ENCODE data around the gene MAN1A1.
A peak's percentile ranks its signal among the peaks of the same experiment; 100 is the strongest.

Gene MAN1A1

DNA sequence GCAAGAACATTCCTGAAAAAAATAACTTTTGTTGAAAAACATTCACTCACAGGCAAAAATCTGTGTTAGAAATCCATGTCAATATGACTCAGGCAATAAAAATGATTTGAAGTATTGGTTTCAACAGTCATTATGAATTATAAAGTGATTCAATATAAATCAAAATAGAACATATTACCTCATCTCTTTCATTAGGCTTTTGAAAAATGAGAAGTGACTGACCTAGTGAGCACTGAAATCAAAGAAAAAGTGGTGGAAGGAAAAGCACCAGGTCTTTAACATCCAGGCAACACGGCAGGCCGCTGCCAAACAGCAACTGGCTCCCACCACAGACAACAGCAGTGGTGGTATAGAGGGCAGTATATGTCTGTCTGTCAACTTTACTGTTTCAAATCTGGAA, 68.9 kb downstream of the MAN1A1 start:
- DNase-seq (ENCODE audit: extremely low spot score, insufficient read length, low read depth) (no peak), FAIRE-seq (no peak)

GRCh38 chr6:119280080-119280479, 69.5 kb downstream of the MAN1A1 start:
- DNase-seq (ENCODE audit: extremely low spot score, insufficient read length, low read depth): no peak
- FAIRE-seq: no peak

DNA sequence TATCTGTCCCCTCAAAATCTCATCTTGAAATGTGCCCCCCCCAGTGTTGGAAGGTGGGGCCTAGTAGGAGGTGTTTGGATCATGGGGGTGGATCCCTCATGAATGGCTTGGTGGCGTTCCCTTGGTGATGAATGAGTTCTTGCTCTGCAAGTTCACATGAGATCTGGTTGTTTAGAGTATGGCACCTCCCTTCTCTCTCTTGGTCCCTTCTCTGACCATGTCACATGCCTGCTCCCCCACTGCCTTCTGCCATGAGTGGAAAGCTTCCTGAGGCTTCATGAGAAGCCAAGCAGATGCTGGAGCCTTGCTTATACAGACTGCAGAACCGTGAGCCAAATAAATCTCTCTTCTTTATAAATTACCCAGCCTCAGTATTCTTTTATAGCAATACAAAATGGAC, 70.9 kb downstream of the MAN1A1 start:
- FAIRE-seq: no peak
- DNase-seq (ENCODE audit: extremely low spot score, insufficient read length, low read depth): no peak

GRCh38 chr6:119277052-119277451, 72.5 kb downstream of the MAN1A1 start:
- FAIRE-seq (no peak), DNase-seq (ENCODE audit: extremely low spot score, insufficient read length, low read depth) (no peak)

- DNase-seq (ENCODE audit: extremely low spot score, insufficient read length, low read depth) (no peak), FAIRE-seq (peak; percentile 44)
Measured at GRCh38 chr6:119276211-119276610, 73.3 kb downstream of the MAN1A1 start.

- FAIRE-seq (no peak), DNase-seq (ENCODE audit: extremely low spot score, insufficient read length, low read depth) (no peak)
Measured at GRCh38 chr6:119274197-119274595, 75.4 kb downstream of the MAN1A1 start.

DNA sequence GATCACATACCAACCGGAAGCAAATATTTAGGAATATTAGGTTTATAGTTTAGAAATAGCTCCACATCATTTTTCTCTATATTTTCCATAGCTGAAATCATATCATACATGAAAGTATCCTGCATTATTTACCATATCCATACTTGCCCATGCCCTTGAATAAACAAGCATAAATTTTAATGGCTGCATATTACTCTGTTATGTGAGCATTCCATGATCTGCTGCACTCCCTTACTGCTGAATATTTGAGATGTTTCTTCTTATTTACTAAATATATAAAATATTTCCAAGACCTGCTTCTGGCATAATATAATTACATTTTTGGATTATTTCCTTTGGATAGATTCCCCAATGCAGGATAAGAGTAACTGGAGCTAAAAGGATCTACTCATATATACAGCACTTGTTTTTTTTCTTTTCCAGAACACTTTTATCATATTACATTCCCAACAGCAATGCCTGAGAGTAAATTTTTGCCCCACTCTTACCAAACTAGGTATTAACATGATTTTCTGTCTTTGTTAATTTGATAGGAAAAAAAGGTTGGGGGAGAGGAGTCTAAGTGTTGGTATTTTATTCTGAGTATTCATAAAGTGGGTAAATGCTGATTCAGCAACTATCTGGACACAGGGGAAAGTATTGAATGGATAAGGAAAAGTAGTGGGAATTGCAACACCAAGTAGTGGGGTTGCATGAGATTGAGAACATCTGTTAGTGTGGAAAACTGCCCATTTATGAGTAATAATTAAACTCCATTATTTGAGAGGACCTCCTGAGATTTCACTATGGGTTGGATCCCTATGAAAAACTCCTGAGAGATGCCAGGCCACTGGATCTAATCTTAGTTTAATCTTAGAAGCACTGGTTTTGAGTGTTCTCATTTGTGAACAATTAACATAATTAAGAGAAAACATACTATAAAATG, 76.0 kb downstream of the MAN1A1 start:
- FAIRE-seq (no peak), DNase-seq (ENCODE audit: extremely low spot score, insufficient read length, low read depth) (no peak)

GRCh38 chr6:119270545-119270944, 79.0 kb downstream of the MAN1A1 start:
- DNase-seq (ENCODE audit: extremely low spot score, insufficient read length, low read depth): no peak
- no peak for FAIRE-seq

- FAIRE-seq (no peak), DNase-seq (ENCODE audit: extremely low spot score, insufficient read length, low read depth) (no peak)
Measured at GRCh38 chr6:119269266-119270103, 80.1 kb downstream of the MAN1A1 start.

DNA sequence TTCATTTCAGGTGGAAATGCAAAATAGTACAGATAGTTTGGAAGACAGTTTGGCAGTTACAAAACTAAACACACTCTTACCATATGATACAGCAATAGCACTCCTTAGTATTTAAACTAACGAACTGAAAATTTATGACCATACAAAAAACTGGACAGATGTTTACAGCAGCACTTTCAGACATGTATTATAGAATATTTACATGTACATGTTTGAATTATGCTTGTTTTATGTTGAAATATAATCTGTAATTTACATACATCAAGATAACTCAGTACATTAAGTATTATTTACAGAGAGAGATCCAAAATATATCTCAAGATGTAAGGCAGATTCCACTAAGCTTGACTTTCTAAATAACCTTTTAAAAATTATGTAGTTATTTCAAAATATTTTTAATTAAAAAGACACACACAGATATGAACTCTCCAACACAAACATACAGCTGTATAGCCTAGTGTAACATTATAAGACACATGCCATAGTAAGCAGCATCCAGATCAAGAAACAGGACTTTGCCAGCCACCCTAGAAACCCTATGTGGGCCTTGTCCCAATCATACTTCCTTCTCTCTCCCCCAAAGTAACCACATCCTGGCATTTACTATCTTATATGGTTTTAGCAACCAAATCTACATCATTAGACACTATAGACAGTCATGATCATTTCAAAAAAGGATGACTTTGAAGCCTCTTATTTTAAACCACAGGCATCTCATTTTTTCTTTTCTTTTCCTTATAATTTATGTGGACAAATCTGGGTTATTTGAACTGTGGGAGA, 82.2 kb downstream of the MAN1A1 start:
- DNase-seq (ENCODE audit: extremely low spot score, insufficient read length, low read depth): no peak
- FAIRE-seq: no peak

- DNase-seq (ENCODE audit: extremely low spot score, insufficient read length, low read depth): no peak
- FAIRE-seq: no peak
Measured at GRCh38 chr6:119264854-119265397, 84.6 kb downstream of the MAN1A1 start.

DNA sequence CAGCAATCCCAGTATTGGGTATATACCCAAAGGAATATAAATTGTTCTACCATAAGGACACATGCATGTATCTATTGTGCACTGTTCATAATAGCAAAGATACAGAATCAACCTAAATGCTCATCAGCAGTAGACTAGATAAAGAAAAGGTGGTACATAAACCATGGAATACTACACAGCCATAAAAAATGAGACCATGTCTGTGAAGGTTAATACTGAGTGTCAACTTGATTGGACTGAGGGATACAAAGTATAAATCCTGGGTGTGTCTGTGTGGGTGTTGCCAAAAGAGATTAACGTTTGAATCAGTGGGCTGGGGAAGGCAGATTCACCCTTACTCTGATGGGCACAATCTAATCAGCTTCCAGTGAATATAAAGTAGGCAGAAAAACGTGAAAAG, 86.9 kb downstream of the MAN1A1 start:
- DNase-seq (ENCODE audit: extremely low spot score, insufficient read length, low read depth) (no peak), FAIRE-seq (no peak)

GRCh38 chr6:119261944-119262284, 87.6 kb downstream of the MAN1A1 start:
- DNase-seq (ENCODE audit: extremely low spot score, insufficient read length, low read depth) (no peak), FAIRE-seq (no peak)

GRCh38 chr6:119259027-119259426, 90.5 kb downstream of the MAN1A1 start:
- FAIRE-seq (no peak), DNase-seq (ENCODE audit: extremely low spot score, insufficient read length, low read depth) (no peak)

- no peak for FAIRE-seq
- no peak for DNase-seq (ENCODE audit: extremely low spot score, insufficient read length, low read depth)
Measured at GRCh38 chr6:119257726-119258125, 91.8 kb downstream of the MAN1A1 start.

GRCh38 chr6:119256978-119257462, 92.5 kb downstream of the MAN1A1 start:
- no peak for FAIRE-seq
- no peak for DNase-seq (ENCODE audit: extremely low spot score, insufficient read length, low read depth)

DNA sequence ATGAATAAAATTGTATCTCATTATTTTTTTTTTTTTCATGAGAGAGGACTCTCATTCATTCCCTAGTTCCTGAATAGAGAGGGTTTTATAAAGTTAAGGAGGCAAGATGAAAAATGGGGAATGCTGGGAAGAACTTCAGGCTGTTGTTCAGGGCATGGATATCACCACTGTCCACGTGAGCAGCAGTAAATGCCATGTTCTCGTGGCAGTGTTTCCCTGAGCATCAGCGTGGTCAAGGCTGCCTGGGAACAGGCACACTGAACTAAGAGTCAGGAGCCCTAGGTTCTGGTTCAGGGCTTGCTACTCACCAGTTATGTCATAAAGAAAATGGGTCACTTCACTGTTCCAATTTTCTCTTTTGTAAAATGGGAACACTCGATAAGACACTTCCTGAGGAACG, 93.2 kb downstream of the MAN1A1 start:
- no peak for FAIRE-seq
- DNase-seq (ENCODE audit: extremely low spot score, insufficient read length, low read depth): no peak

DNA sequence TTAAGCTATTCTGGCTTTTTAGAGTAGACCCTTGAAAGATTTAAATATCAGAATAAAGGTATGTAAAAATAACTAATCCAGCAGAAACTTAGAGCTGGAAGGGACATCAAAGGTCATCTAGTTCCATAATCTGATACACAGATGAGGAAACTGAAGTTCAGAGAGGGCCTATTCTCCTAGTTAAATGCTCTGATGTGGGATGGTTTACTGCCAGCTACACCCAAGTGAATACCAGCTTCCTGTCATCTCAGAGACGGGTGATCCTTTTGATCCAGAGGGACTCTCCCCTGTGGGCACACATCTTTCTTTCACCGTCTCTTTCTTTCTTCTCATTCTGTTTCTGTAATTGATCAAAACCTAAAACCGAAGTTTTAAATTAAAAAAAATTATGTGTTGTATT, 94.1 kb downstream of the MAN1A1 start:
- DNase-seq (ENCODE audit: extremely low spot score, insufficient read length, low read depth) (no peak), FAIRE-seq (no peak)

- FAIRE-seq (no peak), DNase-seq (ENCODE audit: extremely low spot score, insufficient read length, low read depth) (no peak)
Measured at GRCh38 chr6:119250036-119250435, 99.5 kb downstream of the MAN1A1 start.

GRCh38 chr6:119249319-119249718, 100.2 kb downstream of the MAN1A1 start:
- DNase-seq (ENCODE audit: extremely low spot score, insufficient read length, low read depth) (no peak), FAIRE-seq (no peak)

Data from GM18507 (cell line).